Heart right ventricle (tissue), 16 donors: Measurements from ENCODE around the gene PADI4. TPM values are rescaled to one million over a fixed set of nuclear protein-coding genes. Genes with fewer than 3 reads are reported as not detected.

Experiments
- ATAC-seq, 8 donors: fragments of 200-7000 bp; cut with Tn5 transposase; one replicate each; pipeline ENCODE4 v1.9.1; 2020; ENCODE audit warnings: mild to moderate bottlenecking in 8 of 8, moderate library complexity in 8 of 8, moderate number of reproducible peaks in 1 of 8
- DNase-seq, 2 donors: peaks; one replicate each; pipeline ENCODE4 v3.0.0-alpha.2; 2020
- H3K27ac ChIP-seq, 10 donors: fragments of 200-600 bp; sonication (generic) in 2 of 10; one replicate each; pipeline versions ENCODE4 v1.5.0 to v1.8.0; 2020 to 2022; ENCODE audit warnings: mild to moderate bottlenecking in 3 of 10
- H3K27me3 ChIP-seq, 7 donors: fragments of 200-600 bp; one replicate each; pipeline ENCODE4 v1.8.0; 2021 to 2022; ENCODE audit warnings: mild to moderate bottlenecking in 2 of 7
- H3K36me3 ChIP-seq, 9 donors: fragments of 200-600 bp; sonication (generic) in 1 of 9; one replicate each; pipeline versions ENCODE4 v1.5.0 to v1.8.0; 2020 to 2022; ENCODE audit warnings: mild to moderate bottlenecking in 2 of 9
- H3K4me1 ChIP-seq, 9 donors: fragments of 200-600 bp; sonication (generic) in 1 of 9; one replicate each; pipeline versions ENCODE4 v1.5.0 to v1.8.0; 2020 to 2022; ENCODE audit warnings: mild to moderate bottlenecking in 4 of 9
- H3K4me3 ChIP-seq, 10 donors: fragments of 200-600 bp; sonication (generic) in 2 of 10; one replicate each; pipeline versions ENCODE4 v1.5.0 to v1.8.0; 2020 to 2022; ENCODE audit warnings: mild to moderate bottlenecking in 7 of 10, moderate library complexity in 2 of 10
- H3K9me3 ChIP-seq, 11 donors: fragments of 200-600 bp in 10 of 11; sonication (generic) in 2 of 11; one replicate each; pipeline versions ENCODE4 v1.5.0 to v1.8.0; 2013 to 2022; ENCODE audit warnings: mild to moderate bottlenecking in 2 of 11, control low read depth in 1 of 11, moderate library complexity in 1 of 11
- WGBS, 2 donors: extraction: QIAGEN DNeasy Blood & Tissue Kit; methylation state at CpG; one replicate each; pipeline ENCODE4 v1.1.7; 2013; ENCODE audit warnings: inconsistent platforms in 1 of 2; 5-methylcytosine and 5-hydroxymethylcytosine counted together
- intact Hi-C, 10 donors: fragments of 100-400 bp; cut with DNase I; formaldehyde crosslinking; loops; one replicate each; pipeline versions ENCODE4 v1.11.1 to v1.14.2; 2022
- polyA plus RNA-seq, 2 donors: library from polyadenylated mRNA; stranded (reverse); fragments of 200-250 nt; gene quantifications; one replicate each; pipeline ENCODE4 v1.2.3, GENCODE V29; 2013
- total RNA-seq, 10 donors: library from RNA; stranded (reverse); fragmentation: NEBNext Ultra II Directional in 3 of 10; extraction: Animal tissue kit (Norgen Biotek cat#: 25700) in 3 of 10; gene quantifications; one replicate each; pipeline versions ENCODE4 v1.2.1 to v1.2.4, GENCODE V29; 2021 to 2023
- TF ChIP-seq, protein P1 (sequence below), 9 donors: fragments of 200-600 bp; sonication (generic) in 2 of 9; IDR thresholded peaks; one replicate each; pipeline versions ENCODE4 v1.5.0 to v1.8.0; 2021 to 2022; ENCODE audit warnings: antibody characterized with exemption in 9 of 9, mild to moderate bottlenecking in 5 of 9, moderate library complexity in 1 of 9
- donor health status: Arrhythmogenic right ventricular cardiomyopathy.
- donor health status: ischemic (EF 13 %, LVEDD 7.1; RV severe dilation, severe dysfunction).
- donor health status: healthy with polysubstance abuse.
- donor health status: DM: no; HTN: yes; CAD: no.
- donor health status: DM: no; HTN: no; CAD: no.
- donor health status: ischemic (EF 25% LVEDD 6.9; RV normal size, moderate dysfunction).
- donor health status: ischemic (EF 25% LVEDD 5.7; RV mildly dilated, moderate dysfunction).
- donor health status: healthy.
- donor health status: DM: yes; HTN: yes; CAD: no.
- donor health status: Ischemic cardiomyopathy.
- donor health status: ischemic (EF 35%, LVEDD 5.7; RV mildly dilated, moderate dysfunction).
- donor health status: nonischemic (EF 11% LVEDD 7.7; RV severe dilation, severe dysfunction).
- donor health status: DM: yes; HTN: yes; CAD: no.
- donor health status: PGD.
- donor health status: ischemic (EF 29% LVEDD 5.4; RV normal size, mild dysfunction).
- donor health status: nonischemic (EF 23%, LVEDD 6.1; RV moderate dilation, normal function).

Gene PADI4
- total and polyA plus RNA-seq, 12 donors: 0.06 to 3.0 (median 0.61) TPM; not detected in 2

DNA sequence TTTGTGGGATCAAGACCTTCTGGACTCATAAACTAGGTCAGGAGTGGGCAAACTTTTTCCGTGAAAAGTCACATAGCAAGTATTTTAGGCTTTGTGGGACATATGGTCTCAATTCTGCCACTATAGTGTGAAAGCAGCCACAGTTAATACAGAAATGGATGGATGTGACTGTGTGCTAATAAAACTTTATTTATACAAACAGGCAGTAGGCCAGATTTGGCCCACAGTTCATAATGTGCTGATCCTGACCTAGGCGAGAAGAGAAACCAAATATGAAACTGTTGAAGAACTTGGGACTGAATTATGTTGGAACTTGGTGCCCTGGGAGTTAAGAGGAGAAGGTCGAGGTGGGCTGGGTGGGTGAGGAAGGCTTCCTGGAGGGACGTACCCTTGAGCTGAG, 42.0 kb upstream of the PADI4 start:
- Histone ChIP-seq H3K27me3 (peaks cover 0 to 10% (median 2%) of the 10 kb centered on the region in 7 donors), H3K4me1 (no peaks in the 10 kb centered on the region), H3K27ac (no peak overlapping the region), H3K4me3 (no peak overlapping the region), H3K36me3 (no peaks in the 10 kb centered on the region), H3K9me3 (peaks cover 0 to 13% (median 0%) of the 10 kb centered on the region in 11 donors)
- ATAC-seq (no peak), DNase-seq (no peak)
- intact Hi-C loops: no loop called here
- TF ChIP-seq, protein P1, sequence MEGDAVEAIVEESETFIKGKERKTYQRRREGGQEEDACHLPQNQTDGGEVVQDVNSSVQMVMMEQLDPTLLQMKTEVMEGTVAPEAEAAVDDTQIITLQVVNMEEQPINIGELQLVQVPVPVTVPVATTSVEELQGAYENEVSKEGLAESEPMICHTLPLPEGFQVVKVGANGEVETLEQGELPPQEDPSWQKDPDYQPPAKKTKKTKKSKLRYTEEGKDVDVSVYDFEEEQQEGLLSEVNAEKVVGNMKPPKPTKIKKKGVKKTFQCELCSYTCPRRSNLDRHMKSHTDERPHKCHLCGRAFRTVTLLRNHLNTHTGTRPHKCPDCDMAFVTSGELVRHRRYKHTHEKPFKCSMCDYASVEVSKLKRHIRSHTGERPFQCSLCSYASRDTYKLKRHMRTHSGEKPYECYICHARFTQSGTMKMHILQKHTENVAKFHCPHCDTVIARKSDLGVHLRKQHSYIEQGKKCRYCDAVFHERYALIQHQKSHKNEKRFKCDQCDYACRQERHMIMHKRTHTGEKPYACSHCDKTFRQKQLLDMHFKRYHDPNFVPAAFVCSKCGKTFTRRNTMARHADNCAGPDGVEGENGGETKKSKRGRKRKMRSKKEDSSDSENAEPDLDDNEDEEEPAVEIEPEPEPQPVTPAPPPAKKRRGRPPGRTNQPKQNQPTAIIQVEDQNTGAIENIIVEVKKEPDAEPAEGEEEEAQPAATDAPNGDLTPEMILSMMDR (IDR thresholded peaks at IDR 0.05): no peak
- WGBS, 2 donors: 78 to 84% methylated on average over 4 of the region's 4 CpGs

DNA sequence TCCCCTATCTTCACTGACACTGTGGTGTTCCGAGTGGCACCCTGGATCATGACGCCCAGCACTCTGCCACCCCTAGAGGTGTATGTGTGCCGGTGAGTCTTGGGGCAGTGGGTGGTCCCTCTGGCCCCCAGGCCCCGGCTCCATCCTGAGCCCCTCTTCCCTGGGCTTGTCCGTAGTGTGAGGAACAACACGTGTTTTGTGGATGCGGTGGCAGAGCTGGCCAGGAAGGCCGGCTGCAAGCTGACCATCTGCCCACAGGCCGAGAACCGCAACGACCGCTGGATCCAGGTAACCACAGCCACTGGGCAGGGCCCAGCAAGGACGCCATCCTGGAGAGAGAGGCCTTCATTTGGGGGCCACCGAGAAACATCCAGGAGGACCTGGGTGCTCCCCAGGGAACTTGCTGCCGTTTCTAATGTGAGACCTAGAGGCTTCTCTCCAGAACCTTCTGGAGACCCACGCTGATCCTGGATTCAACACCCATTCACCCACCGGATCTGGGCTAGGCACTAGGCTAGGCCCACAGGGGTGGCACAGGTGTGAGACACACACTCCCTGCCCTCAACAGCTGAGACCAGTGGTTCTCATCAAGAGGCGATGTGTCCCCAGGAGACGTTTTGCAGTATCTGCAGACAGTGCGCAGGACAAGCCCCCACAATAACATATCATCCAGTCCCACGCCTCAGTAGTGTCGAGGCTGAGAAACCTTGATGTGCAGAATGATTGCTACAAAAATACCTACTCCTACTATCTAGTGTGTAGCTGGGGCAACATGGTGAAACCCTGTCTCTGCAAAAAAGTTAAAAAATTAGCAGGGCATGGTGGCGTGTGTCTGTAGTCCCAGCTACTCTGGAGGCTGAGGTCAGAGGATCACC, 36.9 kb upstream of the PADI4 start:
- no peaks in the 10 kb centered on the region for H3K36me3 ChIP-seq
- H3K4me3 ChIP-seq: no peak overlapping the region
- 82 to 86% methylated on average over 23 of the region's 23 CpGs for WGBS, 2 donors
- ATAC-seq (no peak), DNase-seq (no peak)
- no peak overlapping the region for H3K27ac ChIP-seq
- H3K27me3 ChIP-seq: peaks cover under 1 to 27% (median 13%) of the 10 kb centered on the region in 7 donors
- H3K4me1 ChIP-seq: no peaks in the 10 kb centered on the region
- TF ChIP-seq, protein P1 (IDR thresholded peaks at IDR 0.05): no peak
- intact Hi-C loops: no loop called here
- no peaks in the 10 kb centered on the region for H3K9me3 ChIP-seq

DNA sequence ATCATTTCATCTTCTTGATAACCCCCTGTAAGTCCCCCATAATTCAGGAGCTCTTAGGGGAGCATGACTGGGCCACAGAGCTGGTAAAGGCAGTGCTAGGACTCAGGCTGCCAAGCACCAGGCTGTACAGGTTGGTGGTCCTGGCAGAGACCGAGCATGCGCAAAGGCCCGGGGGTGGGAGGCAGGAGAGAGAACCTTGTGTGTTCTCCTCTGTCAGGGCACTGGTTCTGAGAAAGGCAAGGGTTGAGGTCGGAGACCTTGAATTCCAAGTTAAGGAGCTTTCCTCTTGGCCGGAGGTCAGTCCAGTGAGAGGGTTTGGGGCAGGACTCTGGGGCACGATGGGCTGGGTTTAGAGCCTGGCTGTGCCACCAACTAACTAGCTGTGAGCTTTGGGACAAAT, 35.9 kb upstream of the PADI4 start:
- 82 to 86% methylated on average over 6 of the region's 6 CpGs for WGBS, 2 donors
- TF ChIP-seq, protein P1 (IDR thresholded peaks at IDR 0.05): no peak
- ATAC-seq (no peak), DNase-seq (no peak)
- no peaks in the 10 kb centered on the region for H3K9me3 ChIP-seq
- H3K27me3 ChIP-seq: peaks cover 8 to 33% (median 22%) of the 10 kb centered on the region in 7 donors
- no peak overlapping the region for H3K27ac ChIP-seq
- peaks cover 0 to 8% (median 0%) of the 10 kb centered on the region in 9 donors for H3K4me1 ChIP-seq
- no peaks in the 10 kb centered on the region for H3K36me3 ChIP-seq
- no peak overlapping the region for H3K4me3 ChIP-seq
- intact Hi-C loops: no loop called here

DNA sequence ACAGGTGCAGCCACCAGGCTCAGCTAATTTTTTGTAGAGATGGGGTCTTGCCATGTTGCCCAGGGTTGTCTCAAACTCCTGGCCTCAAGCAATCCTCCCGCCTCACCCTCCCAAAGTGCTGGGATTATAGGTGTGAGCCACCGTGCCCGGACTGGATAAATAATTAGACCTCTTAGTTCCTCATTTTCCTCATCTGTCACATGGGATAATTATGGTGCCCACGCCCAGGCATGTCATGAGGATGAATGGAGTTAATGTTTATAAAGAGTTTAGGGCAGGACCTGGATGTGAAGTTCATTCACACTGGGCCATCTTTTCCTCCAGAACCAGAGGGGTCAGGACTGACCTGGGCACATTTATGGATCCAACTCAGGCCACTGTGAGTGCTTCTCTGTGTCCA, 35.4 kb upstream of the PADI4 start:
- Histone ChIP-seq H3K4me1 (peaks cover 0 to 8% (median 0%) of the 10 kb centered on the region in 9 donors), H3K4me3 (no peak overlapping the region), H3K9me3 (no peaks in the 10 kb centered on the region), H3K27ac (no peak overlapping the region), H3K27me3 (peaks cover 8 to 37% (median 28%) of the 10 kb centered on the region in 7 donors), H3K36me3 (no peaks in the 10 kb centered on the region)
- TF ChIP-seq, protein P1 (IDR thresholded peaks at IDR 0.05): no peak
- intact Hi-C loops: no loop called here
- ATAC-seq: no peak
- no peak for DNase-seq
- WGBS, 2 donors: 75% methylated on average over 4 of the region's 4 CpGs
